Panc1 (cell line): Measurements from ENCODE around the gene TMEM108. TPM values are rescaled to one million over a fixed set of nuclear protein-coding genes. Genes with fewer than 3 reads are reported as not detected.

ENCODE experiments used
- ATAC-seq: fragments of 200-7000 bp; cut with Tn5 transposase; 2 replicates; pipeline ENCODE4 v1.9.1; 2020; ENCODE audit warnings: mild to moderate bottlenecking, moderate library complexity
- BruUV-seq: library from RNA; stranded (reverse); fragments of 400-500 nt; replicated peaks from 2 replicates; lab custom pipeline; 2021; lab: Mats Ljungman, UMichigan
- CTCF ChIA-PET: fragments of 300-600 bp; sonication (Branson Sonifier 250); formaldehyde crosslinking; loops from one replicate; lab custom pipeline; 2022; ENCODE audit warnings: antibody characterized with exemption; lab: Charles Lee
- POLR2A ChIA-PET: fragments of 300-600 bp; sonication (Branson Sonifier 250); formaldehyde crosslinking; loops from one replicate; lab custom pipeline; 2022; ENCODE audit warnings: antibody characterized with exemption; lab: Charles Lee
- DNase-seq: peaks from one replicate; pipeline ENCODE4 v3.0.0-alpha.2; 2010; ENCODE audit warnings: low read depth, low spot score
- H3K27ac ChIP-seq: 2 replicates; pipeline ENCODE4 v1.5.1; 2011; ENCODE audit warnings: mild to moderate bottlenecking, low read length, inconsistent platforms
- H3K27me3 ChIP-seq: fragments of 200-500 bp; sonication (Bioruptor generic); 2 replicates; pipeline ENCODE4 v1.6.0; 2014; ENCODE audit warnings: low read length, inconsistent platforms; ENCODE audit not compliant: control insufficient read depth, insufficient read depth
- H3K36me3 ChIP-seq: fragments of 200-500 bp; sonication (Bioruptor generic); 2 replicates; pipeline ENCODE4 v1.5.1; 2014; ENCODE audit warnings: inconsistent platforms, mild to moderate bottlenecking, low read length, moderate library complexity; ENCODE audit not compliant: control insufficient read depth, insufficient read depth
- H3K4me1 ChIP-seq: 2 replicates; pipeline ENCODE4 v1.5.1; 2011; ENCODE audit warnings: inconsistent platforms, mild to moderate bottlenecking, low read length, moderate library complexity; ENCODE audit not compliant: control insufficient read depth, insufficient read depth
- H3K4me3 ChIP-seq, 2 experiments: 2 replicates each; pipeline ENCODE4 v1.5.1; 2011 to 2012; ENCODE audit warnings: low read depth in 2 of 2, low read length in 2 of 2, mild to moderate bottlenecking in 2 of 2, inconsistent platforms in 1 of 2, moderate library complexity in 1 of 2
- H3K9me3 ChIP-seq: fragments of 200-500 bp; sonication (Bioruptor generic); 2 replicates; pipeline ENCODE4 v1.5.1; 2014; ENCODE audit warnings: low read depth, mild to moderate bottlenecking, inconsistent platforms, low read length, moderate library complexity; ENCODE audit not compliant: control insufficient read depth, insufficient read depth
- CTCF ChIP-seq: fragments of 450-650 bp; IDR thresholded peaks from 2 replicates; pipeline ENCODE4 v1.5.1; 2017; ENCODE audit warnings: mild to moderate bottlenecking
- POLR2AphosphoS5 ChIP-seq: IDR thresholded peaks from 2 replicates; pipeline ENCODE4 v1.6.1; 2012; ENCODE audit warnings: mild to moderate bottlenecking, low read depth, low read length, moderate library complexity
- REST ChIP-seq, 2 experiments: IDR thresholded peaks; 2 replicates each; pipeline ENCODE4 v1.6.1; 2011 to 2012; ENCODE audit warnings: low read depth in 2 of 2, control low read depth in 1 of 2, low read length in 1 of 2, mild to moderate bottlenecking in 1 of 2, moderate library complexity in 1 of 2; ENCODE audit not compliant: insufficient read depth in 1 of 2
- SIN3A ChIP-seq: IDR thresholded peaks from 2 replicates; pipeline ENCODE4 v1.6.1; 2012; ENCODE audit warnings: low read depth, mild to moderate bottlenecking, low read length, moderate library complexity, borderline replicate concordance; ENCODE audit not compliant: insufficient read depth
- TCF7L2 ChIP-seq: IDR thresholded peaks from 2 replicates; pipeline ENCODE4 v1.6.1; 2011; ENCODE audit warnings: mild to moderate bottlenecking, low read depth, low read length, inconsistent platforms
- in situ Hi-C: cut with HindIII; loops from 2 replicates; pipeline ENCODE4 v1.10.0; 2016; ENCODE audit warnings: low sequenced_read_pairs, low pct_unique_long_range_greater_than_20kb
- intact Hi-C: fragments of 100-400 bp; cut with micrococcal nuclease; formaldehyde crosslinking; loops from one replicate; pipeline ENCODE4 v1.10.0; 2022; ENCODE audit not compliant: unreplicated experiment
- total RNA-seq: library from RNA; stranded (reverse); gene quantifications from one replicate; pipeline ENCODE4 v1.2.1, GENCODE V29; 2021; ENCODE audit not compliant: unreplicated experiment

Gene TMEM108
- total RNA-seq, 1 experiment from 2014 or later, result 0.41 TPM

- DNase-seq, result no peak
- in situ Hi-C loops (no loop called here), intact Hi-C loops (no loop called here)
- no peaks in the 10 kb centered on the region for H3K4me1 ChIP-seq
- no peak for TF ChIP-seq CTCF
- TF ChIP-seq TCF7L2, result no peak
- TF ChIP-seq POLR2AphosphoS5, result no peak
- no peak for TF ChIP-seq SIN3A
- no peak for TF ChIP-seq REST (IDR thresholded peaks at IDR 0.05; ENCODE audit: insufficient read depth in 1 of 2, low read depth in 2 of 2, low read length in 1 of 2)
- no peak overlapping the region for H3K27ac ChIP-seq
- no peak overlapping the region for H3K4me3 ChIP-seq
- no peak for ATAC-seq
- BruUV-seq, result no TSS peak
- no peaks in the 10 kb centered on the region for H3K9me3 ChIP-seq
- ChIA-PET POLR2A (no interaction called here), CTCF (no interaction called here)
- H3K36me3 ChIP-seq, result no peaks in the 10 kb centered on the region
- no peaks in the 10 kb centered on the region; the same call in none of the 2 replicates for H3K27me3 ChIP-seq
Observed at GRCh38 chr3:133366921-133367320, 328.7 kb downstream of the TMEM108 start.

GRCh38 chr3:133367403-133367802, 329.2 kb downstream of the TMEM108 start:
- no peak for TF ChIP-seq TCF7L2
- TF ChIP-seq REST (IDR thresholded peaks at IDR 0.05; ENCODE audit: insufficient read depth in 1 of 2, low read depth in 2 of 2, low read length in 1 of 2), result no peak
- TF ChIP-seq CTCF, result no peak
- TF ChIP-seq POLR2AphosphoS5, result no peak
- TF ChIP-seq SIN3A, result no peak
- CTCF ChIA-PET, result no interaction called here
- H3K27me3 ChIP-seq, result no peaks in the 10 kb centered on the region; the same call in none of the 2 replicates
- no peak overlapping the region for H3K27ac ChIP-seq
- H3K36me3 ChIP-seq, result no peaks in the 10 kb centered on the region
- H3K4me1 ChIP-seq, result no peaks in the 10 kb centered on the region
- in situ Hi-C loops (no loop called here), intact Hi-C loops (no loop called here)
- DNase-seq, result no peak
- H3K4me3 ChIP-seq, result no peak overlapping the region
- no peak for ATAC-seq
- POLR2A ChIA-PET, result no interaction called here
- no peaks in the 10 kb centered on the region for H3K9me3 ChIP-seq
- BruUV-seq, result no TSS peak
